Activated T-cell treated with anti-CD3 and anti-CD28 coated beads, Interleukin-2, amount 50 U/mL, for 24 hours (primary cell): ENCODE results near the gene PARP6.

ENCODE experiments used
- DNase-seq: peaks from one replicate; pipeline ENCODE4 v3.0.0-alpha.2; 2020
- H3K27ac Mint-ChIP-seq: 2 replicates; pipeline ENCODE4 v1.8.0; 2020; ENCODE audit warnings: mild to moderate bottlenecking, mixed read lengths
- H3K27me3 Mint-ChIP-seq: 2 replicates; pipeline ENCODE4 v1.8.0; 2020; ENCODE audit warnings: mixed read lengths
- H3K36me3 Mint-ChIP-seq: 2 replicates; pipeline ENCODE4 v1.8.0; 2020; ENCODE audit warnings: low read depth, mixed read lengths
- H3K4me1 Mint-ChIP-seq: 2 replicates; pipeline ENCODE4 v1.8.0; 2020; ENCODE audit warnings: low read depth, mixed read lengths
- H3K4me3 Mint-ChIP-seq: 2 replicates; pipeline ENCODE4 v1.8.0; 2020; ENCODE audit warnings: mild to moderate bottlenecking, moderate library complexity, mixed read lengths
- H3K9me3 Mint-ChIP-seq: 2 replicates; pipeline ENCODE4 v1.8.0; 2020; ENCODE audit warnings: mixed read lengths

The PARP6 gene

GRCh38 chr15:72203507-72203837 lies 68.9 kb downstream of the PARP6 start:
- peak overlapping the region; percentile 89 for H3K27ac Mint-ChIP-seq
- DNase-seq = no peak

GRCh38 chr15:72202801-72203506 lies 69.4 kb downstream of the PARP6 start:
- no peak overlapping the region for H3K4me3 Mint-ChIP-seq
- peaks cover 100% of the 10 kb centered on the region for H3K36me3 Mint-ChIP-seq
- no peak for DNase-seq
- peak overlapping the region; percentile 89 for H3K27ac Mint-ChIP-seq
- peaks cover 3% of the 10 kb centered on the region for H3K27me3 Mint-ChIP-seq
- H3K4me1 Mint-ChIP-seq = peaks cover 45% of the 10 kb centered on the region
- no peaks in the 10 kb centered on the region for H3K9me3 Mint-ChIP-seq

More at GRCh38 chr15:72203507-72203837, 68.9 kb downstream of the PARP6 start:
- Mint-ChIP-seq H3K27me3 (no peaks in the 10 kb centered on the region), H3K4me1 (peaks cover 43% of the 10 kb centered on the region), H3K36me3 (peaks cover 100% of the 10 kb centered on the region), H3K9me3 (no peaks in the 10 kb centered on the region), H3K4me3 (no peak overlapping the region)

DNA sequence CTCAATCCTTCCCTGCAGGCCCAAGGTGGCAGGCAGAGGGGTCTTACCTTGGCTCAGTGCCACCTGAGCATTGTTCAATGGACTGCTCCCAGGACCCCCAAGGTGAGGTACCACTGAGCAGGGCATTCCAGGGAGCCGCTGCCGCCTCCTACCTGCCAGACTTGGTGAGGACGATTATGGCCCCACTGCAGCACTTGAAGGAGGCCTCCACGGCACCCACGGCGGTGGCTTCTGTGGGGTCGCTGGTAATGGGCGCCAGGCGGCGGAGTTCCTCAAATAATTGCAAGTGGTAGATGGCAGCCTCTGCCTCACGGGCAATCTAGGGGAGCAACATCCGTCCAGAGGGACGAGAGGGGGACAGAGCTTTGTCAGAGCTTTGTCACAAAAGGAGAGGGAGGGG lies 70.1 kb downstream of the PARP6 start:
- Mint-ChIP-seq H3K4me1 (peaks cover 47% of the 10 kb centered on the region), H3K4me3 (no peak overlapping the region), H3K9me3 (no peaks in the 10 kb centered on the region), H3K27ac (peak overlapping the region; percentile 59), H3K27me3 (peaks cover 6% of the 10 kb centered on the region), H3K36me3 (peaks cover 96% of the 10 kb centered on the region)
- DNase-seq = no peak

- DNase-seq = no peak
- H3K4me1 Mint-ChIP-seq = peaks cover 39% of the 10 kb centered on the region
- peaks cover 87% of the 10 kb centered on the region for H3K36me3 Mint-ChIP-seq
- no peaks in the 10 kb centered on the region for H3K9me3 Mint-ChIP-seq
- H3K27ac Mint-ChIP-seq = peak overlapping the region; percentile 73
- H3K4me3 Mint-ChIP-seq = no peak overlapping the region
- peaks cover 12% of the 10 kb centered on the region for H3K27me3 Mint-ChIP-seq
Measured at GRCh38 chr15:72201391-72201921, 70.9 kb downstream of the PARP6 start.

GRCh38 chr15:72200395-72201237 lies 71.7 kb downstream of the PARP6 start:
- Mint-ChIP-seq H3K4me3 (no peak overlapping the region), H3K27ac (peak overlapping the region; percentile 72), H3K4me1 (peaks cover 33% of the 10 kb centered on the region), H3K9me3 (no peaks in the 10 kb centered on the region), H3K27me3 (peaks cover 16% of the 10 kb centered on the region), H3K36me3 (peaks cover 79% of the 10 kb centered on the region)
- DNase-seq = no peak

DNA sequence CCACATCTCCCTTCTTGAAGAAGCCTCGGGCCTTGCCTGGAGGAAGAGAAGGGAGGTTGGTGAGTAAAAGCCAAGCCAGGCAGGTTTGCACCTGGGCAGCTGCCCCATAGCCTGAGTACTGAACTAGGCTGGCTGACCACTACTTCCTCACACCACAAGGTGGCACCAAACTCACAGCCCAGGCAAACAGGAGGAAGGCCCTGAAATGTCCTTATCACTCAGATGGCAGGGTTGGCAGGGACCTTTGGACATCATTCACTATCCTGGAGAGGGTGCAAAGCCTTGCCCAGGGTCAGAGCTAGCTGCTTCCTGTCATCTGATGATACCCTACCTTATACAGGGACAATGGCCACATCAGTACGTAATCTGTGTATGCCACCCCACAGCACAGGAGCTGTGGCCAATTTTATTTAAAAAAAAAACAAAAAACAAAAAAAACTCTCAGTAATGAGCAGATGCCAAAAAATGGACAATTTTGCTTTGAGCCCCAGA lies 72.6 kb downstream of the PARP6 start:
- peaks cover 16% of the 10 kb centered on the region for H3K27me3 Mint-ChIP-seq
- DNase-seq = peak; percentile 79
- no peaks in the 10 kb centered on the region for H3K9me3 Mint-ChIP-seq
- no peak overlapping the region for H3K4me3 Mint-ChIP-seq
- H3K36me3 Mint-ChIP-seq = peaks cover 70% of the 10 kb centered on the region
- peaks cover 29% of the 10 kb centered on the region for H3K4me1 Mint-ChIP-seq
- H3K27ac Mint-ChIP-seq = peak overlapping the region; percentile 18

DNA sequence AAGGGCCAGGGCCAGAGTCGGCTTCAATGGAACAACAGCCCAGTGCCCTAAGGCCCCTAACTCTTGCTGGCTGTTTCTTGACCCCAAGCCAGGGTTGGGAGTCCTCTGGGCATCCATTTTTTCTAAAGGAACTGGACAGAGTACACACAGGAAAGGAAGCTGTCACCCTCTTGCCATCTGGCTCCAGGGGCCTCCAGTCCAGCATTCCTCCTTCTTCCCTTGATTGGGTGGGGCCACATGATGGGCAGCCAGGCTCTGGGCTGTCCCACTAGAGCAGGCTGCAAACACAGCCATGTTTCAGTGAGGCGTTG lies 73.2 kb downstream of the PARP6 start:
- Mint-ChIP-seq H3K36me3 (peaks cover 64% of the 10 kb centered on the region), H3K4me3 (no peak overlapping the region), H3K9me3 (no peaks in the 10 kb centered on the region), H3K27me3 (peaks cover 18% of the 10 kb centered on the region), H3K4me1 (peaks cover 24% of the 10 kb centered on the region), H3K27ac (peak overlapping the region; percentile 29)
- no peak for DNase-seq

GRCh38 chr15:72198356-72199204 lies 73.8 kb downstream of the PARP6 start:
- peak overlapping the region; percentile 56 for H3K4me3 Mint-ChIP-seq
- DNase-seq = peak; percentile 47
- peak overlapping the region; percentile 79 for H3K27ac Mint-ChIP-seq
- peaks cover 24% of the 10 kb centered on the region for H3K4me1 Mint-ChIP-seq
- no peaks in the 10 kb centered on the region for H3K9me3 Mint-ChIP-seq
- peaks cover 24% of the 10 kb centered on the region for H3K27me3 Mint-ChIP-seq
- H3K36me3 Mint-ChIP-seq = peaks cover 59% of the 10 kb centered on the region

GRCh38 chr15:72197460-72198355 lies 74.6 kb downstream of the PARP6 start, which contains the start of gene GRAMD2A:
Gene GRAMD2A, minus strand, starts transcription at chr15:72197787.
- peak within 1 kb of the TSS; percentile 56 for H3K4me3 Mint-ChIP-seq
- peaks cover 50% of the 10 kb centered on the region for H3K36me3 Mint-ChIP-seq
- H3K9me3 Mint-ChIP-seq = no peaks in the 10 kb centered on the region
- H3K27ac Mint-ChIP-seq = peak within 1 kb of the TSS; percentile 79
- peaks cover 19% of the 10 kb centered on the region for H3K4me1 Mint-ChIP-seq
- peaks cover 25% of the 10 kb centered on the region for H3K27me3 Mint-ChIP-seq
- peak; percentile 71 for DNase-seq

GRCh38 chr15:72197041-72197459 lies 75.3 kb downstream of the PARP6 start:
- peak overlapping the region; percentile 74 for H3K27ac Mint-ChIP-seq
- peaks cover 43% of the 10 kb centered on the region for H3K36me3 Mint-ChIP-seq
- H3K27me3 Mint-ChIP-seq = peaks cover 29% of the 10 kb centered on the region
- DNase-seq = no peak
- no peak overlapping the region for H3K4me3 Mint-ChIP-seq
- H3K9me3 Mint-ChIP-seq = no peaks in the 10 kb centered on the region
- peaks cover 15% of the 10 kb centered on the region for H3K4me1 Mint-ChIP-seq

- Mint-ChIP-seq H3K4me1 (peaks cover 15% of the 10 kb centered on the region), H3K27me3 (peaks cover 29% of the 10 kb centered on the region), H3K36me3 (peaks cover 38% of the 10 kb centered on the region), H3K9me3 (no peaks in the 10 kb centered on the region), H3K27ac (peak overlapping the region; percentile 74), H3K4me3 (no peak overlapping the region)
- no peak for DNase-seq
Measured at GRCh38 chr15:72196409-72197040, 75.8 kb downstream of the PARP6 start.

DNA sequence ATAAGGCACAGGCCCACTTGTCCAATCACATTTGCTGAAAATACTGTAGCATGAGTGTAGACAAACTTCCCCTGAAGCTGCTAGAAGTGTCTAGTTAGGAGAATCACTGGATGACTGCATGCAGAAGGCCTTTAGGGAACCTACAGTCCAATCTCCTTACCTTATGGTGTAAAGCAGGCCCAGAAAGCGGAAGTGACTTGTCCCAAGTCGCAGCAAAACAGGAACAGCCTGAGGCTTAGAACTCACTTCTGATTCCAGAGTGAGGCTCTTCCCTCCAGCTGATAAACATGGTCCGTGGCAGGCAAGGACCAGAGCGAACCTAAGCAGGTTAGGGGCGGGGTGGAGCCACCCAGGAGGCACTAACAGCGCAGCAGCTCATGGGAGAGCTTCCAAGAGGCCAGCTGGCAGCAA lies 77.2 kb downstream of the PARP6 start:
- H3K27ac Mint-ChIP-seq = peak overlapping the region; percentile 74
- H3K27me3 Mint-ChIP-seq = peaks cover 36% of the 10 kb centered on the region

GRCh38 chr15:72193836-72194396 lies 78.4 kb downstream of the PARP6 start:
- Mint-ChIP-seq H3K36me3 (peaks cover 12% of the 10 kb centered on the region), H3K9me3 (no peaks in the 10 kb centered on the region), H3K27me3 (peaks cover 44% of the 10 kb centered on the region), H3K4me1 (peaks cover 11% of the 10 kb centered on the region), H3K27ac (peak overlapping the region; percentile 9), H3K4me3 (no peak overlapping the region)
- no peak for DNase-seq

More for the DNA sequence above, 77.2 kb downstream of the PARP6 start:
- Mint-ChIP-seq H3K36me3 (peaks cover 24% of the 10 kb centered on the region), H3K4me3 (no peak overlapping the region), H3K4me1 (peaks cover 13% of the 10 kb centered on the region), H3K9me3 (no peaks in the 10 kb centered on the region)
- no peak for DNase-seq
